ENCODE measurements around the gene ELMO3.

The ELMO3 gene

DNA sequence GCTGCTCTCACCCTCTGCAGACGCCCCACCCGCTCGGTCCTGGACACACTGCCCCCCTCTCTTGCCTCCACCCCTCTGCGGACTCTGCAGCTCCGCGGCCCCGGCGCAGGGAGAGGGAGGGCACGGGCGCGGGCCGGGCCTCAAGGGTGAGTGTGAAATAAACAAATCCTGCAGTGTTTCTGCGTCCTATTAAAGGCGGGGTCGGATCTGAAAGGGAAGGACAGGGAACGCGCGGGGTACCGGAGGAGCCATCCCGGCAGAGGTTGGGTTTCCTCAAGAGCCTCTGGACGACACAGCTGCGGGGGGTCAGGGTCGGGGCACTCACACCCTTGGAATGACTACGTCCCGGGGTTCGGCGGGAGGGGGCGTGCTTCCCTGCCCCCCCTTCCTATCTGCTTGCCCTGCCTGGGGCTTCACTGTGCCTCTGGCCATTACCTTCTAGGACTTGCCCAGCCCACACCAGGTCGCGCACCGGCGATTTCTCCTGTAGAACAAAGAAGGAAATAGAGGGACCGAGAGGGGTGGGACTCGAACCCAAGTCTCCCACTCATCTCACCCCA lies 34.9 kb upstream of the ELMO3 start:
- no peak for DNase-seq

DNA sequence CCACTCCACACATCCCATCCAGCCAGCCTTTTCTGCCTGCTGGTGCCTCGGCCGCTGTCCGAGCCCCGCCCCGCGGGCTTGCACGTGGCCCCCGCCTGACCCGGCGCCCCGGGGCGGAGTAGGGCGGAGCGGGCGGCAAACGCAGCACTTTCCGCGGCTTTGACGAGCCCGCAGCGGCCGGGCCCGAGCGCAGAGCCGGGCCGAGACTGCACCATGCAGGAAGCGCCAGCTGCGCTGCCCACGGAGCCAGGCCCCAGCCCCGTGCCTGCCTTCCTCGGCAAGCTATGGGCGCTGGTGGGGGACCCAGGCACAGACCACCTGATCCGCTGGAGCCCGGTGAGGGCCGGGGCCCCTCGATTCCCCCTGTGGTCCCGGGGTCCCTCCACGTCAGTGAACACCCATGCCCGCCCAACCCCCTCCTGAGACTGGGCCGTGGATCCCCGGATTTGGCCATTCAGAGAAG lies 34.3 kb upstream of the ELMO3 start, which contains the start of gene HSF4:
Gene HSF4, plus strand, starts transcription at position 147 of the 463 bp plus-strand sequence. Its CDS starts 67 bp downstream, at position 214.
- no peak for DNase-seq

- no peak for DNase-seq
These were observed 33.5 kb upstream of the ELMO3 start for GRCh38 chr16:67165121-67166078.

DNA sequence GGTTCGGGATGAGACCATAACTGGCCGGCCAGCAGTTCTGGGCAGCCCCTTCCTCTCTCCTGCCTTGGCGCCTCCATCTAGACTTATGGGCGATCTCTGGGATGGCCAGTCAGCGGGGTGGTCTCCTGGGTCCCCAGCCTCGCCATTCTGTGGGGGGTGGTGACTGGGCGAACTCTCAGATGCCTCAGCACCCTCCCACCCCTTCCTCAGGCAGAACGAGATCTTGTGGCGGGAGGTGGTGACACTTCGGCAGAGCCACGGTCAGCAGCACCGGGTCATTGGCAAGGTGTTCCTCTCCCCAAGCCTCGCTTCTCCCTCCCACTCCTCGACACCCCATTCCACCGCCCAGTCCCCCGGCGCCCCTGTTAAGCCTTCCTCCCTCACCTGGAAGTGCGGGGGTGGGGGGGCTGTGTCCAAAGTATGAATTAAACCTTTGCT lies 32.8 kb upstream of the ELMO3 start:
- no peak for DNase-seq

DNA sequence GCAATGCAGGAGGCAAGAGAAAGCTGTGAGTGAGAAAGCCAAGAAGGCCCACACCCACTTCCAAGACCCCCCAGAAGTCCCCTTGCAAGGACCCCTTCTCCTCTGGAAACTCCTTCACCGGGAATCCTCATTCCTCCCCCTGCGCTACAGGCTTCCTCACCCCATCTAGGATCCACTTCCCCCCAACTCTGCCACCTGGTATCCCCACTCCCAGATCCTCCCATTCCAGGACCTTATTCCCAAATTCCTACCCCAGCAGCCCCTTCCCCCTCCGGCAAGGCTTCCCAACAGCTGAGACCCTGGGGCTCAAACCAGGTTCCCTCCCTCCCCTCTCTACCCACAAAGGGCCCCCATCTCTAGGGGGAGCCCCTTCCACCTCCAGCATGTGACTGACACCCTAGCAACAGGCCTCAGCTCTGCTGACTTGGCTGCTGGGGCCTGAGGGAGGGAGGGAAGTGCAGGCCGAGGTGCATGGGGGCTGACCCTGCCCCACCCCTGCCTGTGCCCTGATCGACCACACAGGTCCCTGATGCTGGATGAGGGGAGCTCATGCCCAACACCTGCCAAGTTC lies 32.2 kb upstream of the ELMO3 start:
- no peak for DNase-seq

DNA sequence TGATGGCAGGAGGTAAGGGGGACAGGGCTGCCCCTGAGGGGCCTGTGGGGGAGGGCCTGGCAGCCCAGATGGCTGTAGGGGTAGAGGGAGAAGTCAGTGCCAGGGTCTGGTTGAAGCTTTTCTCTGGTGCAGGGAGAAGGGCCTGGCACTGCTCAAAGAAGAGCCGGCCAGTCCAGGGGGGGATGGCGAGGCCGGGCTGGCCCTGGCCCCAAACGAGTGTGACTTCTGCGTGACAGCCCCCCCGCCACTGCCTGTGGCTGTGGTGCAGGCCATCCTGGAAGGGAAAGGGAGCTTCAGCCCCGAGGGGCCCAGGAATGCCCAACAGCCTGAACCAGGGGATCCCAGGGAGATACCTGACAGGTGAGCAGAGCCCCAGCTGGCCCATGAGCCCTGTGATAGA lies 31.3 kb upstream of the ELMO3 start:
- no peak for DNase-seq

DNA sequence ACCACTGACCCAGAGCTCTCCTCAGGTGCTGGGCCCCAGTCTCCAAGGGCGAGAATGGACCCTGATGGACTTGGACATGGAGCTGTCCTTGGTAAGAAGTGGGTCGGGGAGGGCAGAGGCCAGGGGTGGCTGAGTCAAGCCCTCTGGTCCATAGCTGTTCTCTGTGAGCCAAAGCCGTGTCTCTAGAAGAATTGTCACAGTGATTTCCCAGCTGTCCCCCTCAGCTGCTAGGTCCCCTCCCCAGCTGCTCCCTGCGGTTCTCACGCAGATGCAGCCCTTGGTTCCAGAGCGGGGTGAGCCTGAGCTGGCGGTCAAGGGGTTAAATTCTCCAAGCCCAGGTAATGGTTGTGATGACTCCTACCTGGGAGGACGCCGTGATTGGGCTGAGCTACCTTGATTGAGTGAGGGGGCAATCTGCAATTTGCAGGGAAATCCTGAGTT lies 29.9 kb upstream of the ELMO3 start:
- no peak for DNase-seq

DNA sequence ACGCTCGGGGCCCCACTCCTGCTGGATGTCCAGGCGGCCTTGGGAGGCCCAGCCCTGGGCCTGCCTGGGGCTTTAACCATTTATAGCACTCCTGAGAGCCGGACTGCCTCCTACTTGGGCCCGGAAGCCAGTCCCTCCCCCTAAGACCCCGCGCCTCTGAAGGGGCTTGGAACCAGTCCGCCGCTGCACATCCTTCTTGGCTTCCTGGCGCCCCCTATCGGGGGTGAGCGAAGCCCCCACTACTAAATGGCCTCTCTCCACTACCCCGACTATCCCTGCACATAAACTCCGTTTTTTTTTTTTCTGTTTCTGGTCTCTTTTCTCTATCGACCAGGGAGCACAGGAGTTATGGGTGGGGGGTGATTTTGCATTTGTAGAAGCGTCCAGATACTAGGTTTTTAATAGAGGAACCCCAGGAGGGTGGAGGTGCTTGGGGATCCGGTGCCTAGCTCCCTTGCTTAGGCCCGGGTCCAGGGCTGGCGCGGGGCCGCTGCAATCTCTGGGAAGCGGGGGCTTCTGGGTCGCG lies 29.2 kb upstream of the ELMO3 start:
- no peak for DNase-seq

GRCh38 chr16:67170168-67170948 lies 28.6 kb upstream of the ELMO3 start, which contains the start of gene NOL3:
NOL3 (plus strand) TSS chr16:67170538.
- no peak for DNase-seq

GRCh38 chr16:67170949-67171649 lies 27.8 kb upstream of the ELMO3 start:
- no peak for DNase-seq

- DNase-seq = no peak
These were observed 25.6 kb upstream of the ELMO3 start for GRCh38 chr16:67173323-67173722.

GRCh38 chr16:67173808-67174705 lies 24.9 kb upstream of the ELMO3 start:
- peak; percentile 65 for DNase-seq

DNA sequence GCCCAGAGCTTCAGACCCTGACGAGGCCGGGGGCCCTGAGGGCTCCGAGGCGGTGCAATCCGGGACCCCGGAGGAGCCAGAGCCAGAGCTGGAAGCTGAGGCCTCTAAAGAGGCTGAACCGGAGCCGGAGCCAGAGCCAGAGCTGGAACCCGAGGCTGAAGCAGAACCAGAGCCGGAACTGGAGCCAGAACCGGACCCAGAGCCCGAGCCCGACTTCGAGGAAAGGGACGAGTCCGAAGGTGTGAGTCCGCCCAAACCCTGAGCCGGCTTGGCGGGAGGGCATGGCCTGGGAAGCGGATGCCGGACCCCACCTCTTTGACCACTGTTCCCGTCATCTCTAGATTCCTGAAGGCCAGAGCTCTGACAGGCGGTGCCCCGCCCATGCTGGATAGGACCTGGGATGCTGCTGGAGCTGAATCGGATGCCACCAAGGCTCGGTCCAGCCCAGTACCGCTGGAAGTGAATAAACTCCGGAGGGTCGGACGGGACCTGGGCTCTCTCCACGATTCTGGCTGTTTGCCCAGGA lies 24.2 kb upstream of the ELMO3 start:
- no peak for DNase-seq

GRCh38 chr16:67176662-67177061 lies 22.3 kb upstream of the ELMO3 start:
- no peak for DNase-seq

DNA sequence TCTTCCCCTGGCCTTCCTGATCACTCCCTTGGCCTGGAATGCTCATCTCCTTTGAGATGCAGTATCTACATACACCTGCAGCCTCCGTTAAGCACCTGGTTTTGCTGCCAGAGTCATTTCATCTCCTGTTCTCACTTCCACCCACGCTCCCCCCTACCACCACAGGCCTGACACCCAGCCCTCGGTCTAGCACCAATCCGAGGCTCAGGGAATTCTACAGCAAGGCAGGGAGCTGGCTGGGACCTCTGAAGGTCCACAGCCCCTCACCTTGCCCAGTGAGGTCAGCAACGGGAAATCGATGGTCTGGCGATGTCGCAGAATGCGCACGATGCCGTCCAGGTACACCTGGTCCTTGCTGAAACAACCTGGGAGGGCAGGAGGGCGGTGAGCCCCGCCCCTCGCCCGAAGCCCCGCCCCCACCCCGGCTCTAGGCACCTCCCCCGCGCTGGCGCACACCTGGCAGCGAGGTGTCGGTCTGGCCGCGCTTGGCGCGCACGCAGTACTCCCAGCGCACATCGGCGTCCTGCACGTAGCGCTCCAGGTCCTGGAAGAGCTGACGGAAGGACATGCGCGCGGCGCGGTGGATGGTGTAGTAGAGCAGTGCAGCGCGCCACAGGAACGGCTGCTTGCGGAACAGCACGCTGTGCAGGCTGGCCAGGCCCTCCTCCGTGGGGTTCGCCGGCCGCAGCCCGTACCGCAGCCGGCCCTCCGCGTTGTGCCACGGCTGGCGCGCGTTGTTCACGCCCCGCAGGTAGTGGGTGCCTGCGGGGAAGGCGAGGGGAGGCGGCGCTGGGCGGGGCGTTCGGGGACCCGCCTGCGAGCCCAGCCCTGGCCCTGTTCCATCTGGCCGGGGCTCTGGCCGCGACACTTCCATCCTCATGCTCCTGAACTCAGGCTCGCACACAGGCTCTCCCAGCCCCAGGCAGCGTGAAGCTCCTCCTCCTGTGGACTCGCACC lies 20.9 kb upstream of the ELMO3 start:
- peak; percentile 81 for DNase-seq

DNA sequence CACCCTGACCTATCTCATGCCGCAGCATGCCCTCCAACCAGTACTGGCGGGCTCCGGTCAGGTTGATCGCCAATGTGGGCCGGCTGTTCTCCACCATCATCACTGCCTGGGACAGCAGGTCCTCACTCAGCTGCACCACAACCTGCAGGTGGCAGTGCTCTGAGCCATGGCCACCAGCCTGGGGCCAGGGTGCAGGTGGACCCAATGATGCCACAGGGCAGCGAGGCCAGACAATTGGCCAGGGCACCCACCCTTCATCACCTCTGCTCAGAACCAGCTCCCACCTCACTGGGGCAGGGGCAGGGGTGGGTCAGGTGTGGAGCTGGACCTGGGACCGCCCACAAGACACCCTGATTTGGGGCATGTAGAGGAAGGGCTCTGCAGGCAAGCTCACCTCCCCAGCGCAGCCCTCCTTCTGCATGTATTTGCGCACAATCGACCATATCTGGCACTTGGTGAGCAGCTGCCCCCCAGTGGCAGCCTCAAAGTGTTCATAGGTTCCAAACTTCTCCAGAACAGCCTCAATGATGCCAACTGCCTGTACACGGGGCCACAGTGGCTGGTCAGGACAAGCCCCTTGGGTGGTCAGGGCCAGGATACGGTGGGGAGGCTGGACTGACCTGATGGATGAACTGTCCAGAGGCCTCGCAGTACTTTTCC lies 19.4 kb upstream of the ELMO3 start:
- no peak for DNase-seq

GRCh38 chr16:67180166-67180565 lies 18.8 kb upstream of the ELMO3 start:
- no peak for DNase-seq

GRCh38 chr16:67181346-67181745 lies 17.6 kb upstream of the ELMO3 start:
- no peak for DNase-seq

DNA sequence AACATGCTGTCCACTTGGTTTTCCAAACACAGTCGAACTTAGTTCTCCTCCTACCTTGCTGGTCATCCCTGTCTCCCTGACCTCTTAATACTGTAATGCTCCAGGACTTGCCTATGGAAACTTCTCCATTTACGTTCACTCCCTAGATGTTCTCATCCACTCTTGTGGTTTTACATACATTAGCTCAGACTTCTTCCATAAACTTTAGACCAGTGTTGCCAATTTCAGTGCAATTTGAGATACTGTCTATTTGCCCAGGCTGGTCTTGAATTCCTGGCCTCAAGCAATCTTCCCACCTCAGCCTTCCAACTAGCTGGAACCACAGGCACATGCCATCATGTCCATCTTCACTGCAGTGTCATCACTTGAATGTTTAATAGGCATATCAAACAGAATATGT lies 16.6 kb upstream of the ELMO3 start:
- DNase-seq = no peak
